Neuronal stem cell (in vitro differentiated cells): ENCODE results near the gene KRTDAP.

Experiments
- DNase-seq: peaks from one replicate; pipeline ENCODE4 v3.0.0-alpha.2; 2013; ENCODE audit warnings: low spot score
- H2AFZ ChIP-seq: one replicate; pipeline ENCODE4 v1.6.1; 2013; ENCODE audit warnings: mild to moderate bottlenecking, low read length, inconsistent platforms
- H2AK5ac ChIP-seq: 2 replicates; pipeline ENCODE4 v1.6.1; 2013; ENCODE audit warnings: low read depth, mild to moderate bottlenecking, inconsistent platforms, low read length, moderate library complexity, mixed read lengths
- H2BK120ac ChIP-seq: 2 replicates; pipeline ENCODE4 v1.6.1; 2013; ENCODE audit warnings: low read depth, mild to moderate bottlenecking, inconsistent platforms, low read length, moderate library complexity, mixed read lengths
- H2BK12ac ChIP-seq: one replicate; pipeline ENCODE4 v1.6.1; 2013; ENCODE audit warnings: low read length, inconsistent platforms
- H2BK15ac ChIP-seq: 2 replicates; pipeline ENCODE4 v1.6.1; 2013; ENCODE audit warnings: mild to moderate bottlenecking, low read length, inconsistent platforms, mixed read lengths
- H2BK5ac ChIP-seq: one replicate; pipeline ENCODE4 v1.6.1; 2013; ENCODE audit warnings: inconsistent platforms, mild to moderate bottlenecking, low read length, moderate library complexity
- H3K14ac ChIP-seq: one replicate; pipeline ENCODE4 v1.6.1; 2013; ENCODE audit warnings: low read length, inconsistent platforms
- H3K18ac ChIP-seq: 2 replicates; pipeline ENCODE4 v1.6.1; 2013; ENCODE audit warnings: low read length, inconsistent platforms
- H3K23ac ChIP-seq: 2 replicates; pipeline ENCODE4 v1.6.1; 2013; ENCODE audit warnings: low read depth, mild to moderate bottlenecking, mixed read lengths, low read length, inconsistent platforms; ENCODE audit not compliant: poor library complexity
- H3K27ac ChIP-seq: replicated peaks from 3 replicates; pipeline ENCODE4 v1.5.1; 2013; ENCODE audit warnings: low read length, inconsistent platforms
- H3K27me3 ChIP-seq, 3 experiments: 2 replicates each; pipeline ENCODE4 v1.6.1; 2013; ENCODE audit warnings: low read length in 3 of 3, mild to moderate bottlenecking in 2 of 3, inconsistent platforms in 1 of 3, low read depth in 1 of 3, mixed read lengths in 1 of 3, moderate library complexity in 1 of 3; ENCODE audit not compliant: control insufficient read depth in 3 of 3, insufficient read depth in 3 of 3
- H3K36me3 ChIP-seq, 2 donors: replicated peaks in 1 of 2; 2 replicates each; pipeline ENCODE4 v1.6.1; 2013; ENCODE audit warnings: low read length in 2 of 2; ENCODE audit not compliant: control insufficient read depth in 2 of 2, insufficient read depth in 2 of 2
- H3K4ac ChIP-seq: 2 replicates; pipeline ENCODE4 v1.6.1; 2013; ENCODE audit warnings: inconsistent platforms, mild to moderate bottlenecking, low read length, moderate library complexity
- H3K4me1 ChIP-seq, 2 donors: 1 replicate in 1 of 2; 2 replicates in 1 of 2; pipeline ENCODE4 v1.6.1; 2013; ENCODE audit warnings: low read length in 2 of 2, low read depth in 1 of 2; ENCODE audit not compliant: control insufficient read depth in 2 of 2, insufficient read depth in 1 of 2
- H3K4me2 ChIP-seq: one replicate; pipeline ENCODE4 v1.6.1; 2013; ENCODE audit warnings: mild to moderate bottlenecking, low read length, inconsistent platforms; ENCODE audit not compliant: insufficient read depth, poor library complexity, severe bottlenecking
- H3K4me3 ChIP-seq, 2 donors: 2 replicates each; pipeline ENCODE4 v1.5.1; 2013; ENCODE audit warnings: low read length in 2 of 2, mild to moderate bottlenecking in 2 of 2, inconsistent platforms in 1 of 2, moderate library complexity in 1 of 2
- H3K79me1 ChIP-seq: one replicate; pipeline ENCODE4 v1.6.1; 2013; ENCODE audit warnings: low read depth, mild to moderate bottlenecking, inconsistent platforms, low read length, moderate library complexity
- H3K9ac ChIP-seq: one replicate; pipeline ENCODE4 v1.6.1; 2013; ENCODE audit warnings: mild to moderate bottlenecking, low read depth, low read length, inconsistent platforms; ENCODE audit not compliant: poor library complexity
- H3K9me3 ChIP-seq, 2 donors: replicated peaks in 1 of 2; 2 replicates each; pipeline versions ENCODE3 to v1.6.1; 2013; ENCODE audit warnings: low read length in 2 of 2, mild to moderate bottlenecking in 2 of 2, inconsistent platforms in 1 of 2, low read depth in 1 of 2, mixed read lengths in 1 of 2, moderate library complexity in 1 of 2; ENCODE audit not compliant: control insufficient read depth in 2 of 2, insufficient read depth in 1 of 2
- H4K8ac ChIP-seq: one replicate; pipeline ENCODE4 v1.6.1; 2013; ENCODE audit warnings: low read depth, mild to moderate bottlenecking, inconsistent platforms, low read length, moderate library complexity
- H4K91ac ChIP-seq: one replicate; pipeline ENCODE4 v1.6.1; 2013; ENCODE audit warnings: low read length, low read depth, mild to moderate bottlenecking, inconsistent platforms; ENCODE audit not compliant: poor library complexity
- WGBS, 2 donors: extraction: QIAGEN DNeasy Blood & Tissue Kit; methylation state at CpG; one replicate each; pipeline ENCODE4 v1.1.7; 2013; ENCODE audit warnings: missing lambda C conversion rate in 2 of 2, mixed read lengths in 1 of 2; ENCODE audit not compliant: insufficient read length in 2 of 2, insufficient replicate concordance in 1 of 2; ENCODE audit errors: extremely low coverage in 2 of 2; 5-methylcytosine and 5-hydroxymethylcytosine counted together

The KRTDAP gene

GRCh38 chr19:35513628-35514281 is 23.5 kb upstream of the KRTDAP start, which contains the start of gene DMKN:
Gene DMKN, minus strand, starts transcription at chr19:35513649. Its CDS starts 174 bp downstream, at chr19:35513475.
- Histone ChIP-seq H4K91ac (no peak within 1 kb of the TSS), H3K4me1 (peaks cover 3 to 12% of the 10 kb centered on the region in 2 donors), H3K4me2 (peak within 1 kb of the TSS; percentile 33), H3K4ac (no peak within 1 kb of the TSS), H2BK5ac (peak within 1 kb of the TSS; percentile 78), H2AK5ac (peak within 1 kb of the TSS; percentile 95), H2BK120ac (no peak within 1 kb of the TSS), H2AFZ (peak within 1 kb of the TSS; percentile 47), H2BK12ac (no peak within 1 kb of the TSS), H3K9me3 (no peaks in the 10 kb centered on the region), H2BK15ac (peak within 1 kb of the TSS; percentile 75), H3K4me3 (no peak within 1 kb of the TSS), H3K18ac (peak within 1 kb of the TSS; percentile 83), H3K27me3 (peaks cover 0 to 62% (median 3%) of the 10 kb centered on the region in 3 experiments), H3K9ac (peak within 1 kb of the TSS; percentile 70), H3K27ac (no peak within 1 kb of the TSS), H3K36me3 (no peaks in the 10 kb centered on the region), H3K23ac (peak within 1 kb of the TSS; percentile 87), H3K79me1 (no peaks in the 10 kb centered on the region), H4K8ac (peak within 1 kb of the TSS; percentile 31), H3K14ac (peak within 1 kb of the TSS; percentile 82)
- WGBS, 2 donors: no CpG with 5 or more reads among the region's 15 CpGs
- DNase-seq: no peak

GRCh38 chr19:35512831-35513627 is 22.8 kb upstream of the KRTDAP start:
- H2AFZ ChIP-seq: no peak overlapping the region
- no peaks in the 10 kb centered on the region for H3K79me1 ChIP-seq
- peak overlapping the region; percentile 78 for H2BK5ac ChIP-seq
- H2BK15ac ChIP-seq: peak overlapping the region; percentile 34
- H4K91ac ChIP-seq: no peak overlapping the region
- no peak overlapping the region for H2BK120ac ChIP-seq
- no CpG with 5 or more reads among the region's 15 CpGs for WGBS, 2 donors
- peak overlapping the region; percentile 57 for H3K18ac ChIP-seq
- peak overlapping the region; percentile 44 for H3K9ac ChIP-seq
- no peak overlapping the region for H2BK12ac ChIP-seq
- H3K36me3 ChIP-seq: no peaks in the 10 kb centered on the region
- H3K9me3 ChIP-seq: no peaks in the 10 kb centered on the region
- H2AK5ac ChIP-seq: peak overlapping the region; percentile 95
- no peak overlapping the region for H3K4me3 ChIP-seq
- H3K27ac ChIP-seq: no peak overlapping the region
- peaks cover 0 to 69% (median 3%) of the 10 kb centered on the region in 3 experiments for H3K27me3 ChIP-seq
- peak overlapping the region; percentile 39 for H3K14ac ChIP-seq
- DNase-seq: no peak
- peak overlapping the region; percentile 4 for H4K8ac ChIP-seq
- H3K4ac ChIP-seq: no peak overlapping the region
- H3K23ac ChIP-seq: peak overlapping the region; percentile 87
- H3K4me2 ChIP-seq: no peak overlapping the region
- peaks cover 3 to 12% of the 10 kb centered on the region in 2 donors for H3K4me1 ChIP-seq

- no peak overlapping the region for H4K8ac ChIP-seq
- no peak for DNase-seq
- H2BK12ac ChIP-seq: peak overlapping the region; percentile 77
- H3K4me2 ChIP-seq: no peak overlapping the region
- H3K27me3 ChIP-seq: peaks cover 0 to 85% (median 3%) of the 10 kb centered on the region in 3 experiments
- peak overlapping the region; percentile 31 for H3K14ac ChIP-seq
- no peak overlapping the region for H4K91ac ChIP-seq
- no peak overlapping the region for H3K27ac ChIP-seq
- H3K23ac ChIP-seq: peak overlapping the region; percentile 97
- no peak overlapping the region for H3K4ac ChIP-seq
- no CpG with 5 or more reads among the region's 7 CpGs for WGBS, 2 donors
- peak overlapping the region; percentile 76 for H2BK15ac ChIP-seq
- peak overlapping the region; percentile 34 for H3K9ac ChIP-seq
- peaks cover 3 to 12% of the 10 kb centered on the region in 2 donors for H3K4me1 ChIP-seq
- no peaks in the 10 kb centered on the region for H3K79me1 ChIP-seq
- peak overlapping the region; percentile 85 for H2AK5ac ChIP-seq
- no peak overlapping the region for H3K18ac ChIP-seq
- H3K4me3 ChIP-seq: no peak overlapping the region
- H2BK5ac ChIP-seq: no peak overlapping the region
- no peak overlapping the region for H2BK120ac ChIP-seq
- H2AFZ ChIP-seq: no peak overlapping the region
- no peaks in the 10 kb centered on the region for H3K9me3 ChIP-seq
- no peaks in the 10 kb centered on the region for H3K36me3 ChIP-seq
Observed at GRCh38 chr19:35511337-35511736, 21.1 kb upstream of the KRTDAP start.

- no peak overlapping the region for H4K8ac ChIP-seq
- no peak overlapping the region for H3K4me3 ChIP-seq
- no CpG with 5 or more reads among the region's 15 CpGs for WGBS, 2 donors
- no peak overlapping the region for H3K4ac ChIP-seq
- peak overlapping the region; percentile 76 for H2BK15ac ChIP-seq
- peak overlapping the region; percentile 12 for H3K23ac ChIP-seq
- peak overlapping the region; percentile 79 for H3K18ac ChIP-seq
- no peak overlapping the region for H3K27ac ChIP-seq
- no peak overlapping the region for H2BK5ac ChIP-seq
- H3K79me1 ChIP-seq: no peaks in the 10 kb centered on the region
- H3K4me1 ChIP-seq: peaks cover 3 to 12% of the 10 kb centered on the region in 2 donors
- peaks cover 0 to 2% of the 10 kb centered on the region in 2 donors for H3K36me3 ChIP-seq
- H3K14ac ChIP-seq: no peak overlapping the region
- H2AK5ac ChIP-seq: peak overlapping the region; percentile 68
- no peak overlapping the region for H2AFZ ChIP-seq
- H3K9ac ChIP-seq: no peak overlapping the region
- peak overlapping the region; percentile 85 for H3K4me2 ChIP-seq
- no peak for DNase-seq
- H2BK120ac ChIP-seq: no peak overlapping the region
- H2BK12ac ChIP-seq: no peak overlapping the region
- peaks cover 0 to 92% (median 3%) of the 10 kb centered on the region in 3 experiments for H3K27me3 ChIP-seq
- no peaks in the 10 kb centered on the region for H3K9me3 ChIP-seq
- peak overlapping the region; percentile 2 for H4K91ac ChIP-seq
Observed at GRCh38 chr19:35510626-35510964, 20.3 kb upstream of the KRTDAP start.
